IMR-90 (cell line): ENCODE data around the gene TTC39C. TPM values are rescaled to one million over a fixed set of nuclear protein-coding genes. Genes with fewer than 3 reads are reported as not detected.

Source experiments
- ATAC-seq: fragments of 200-7000 bp; cut with Tn5 transposase; 2 replicates; pipeline ENCODE4 v1.9.1; 2020; ENCODE audit warnings: low read depth, mild to moderate bottlenecking, moderate library complexity
- BruUV-seq: library from RNA; stranded (reverse); fragments of 400-500 nt; replicated peaks from 2 replicates; lab custom pipeline; 2021; lab: Mats Ljungman, UMichigan
- CTCF ChIA-PET: fragments of 300-600 bp; formaldehyde crosslinking; extraction: SDS; loops from one replicate; lab custom pipeline; 2021; ENCODE audit warnings: antibody characterized with exemption; lab: Yijun Ruan, JAX
- POLR2A ChIA-PET: fragments of 300-600 bp; sonication (Branson Sonifier 250); formaldehyde crosslinking; loops from one replicate; lab custom pipeline; 2022; ENCODE audit warnings: antibody characterized with exemption; ENCODE audit not compliant: unreplicated experiment; lab: Charles Lee
- DNase-seq: peaks from one replicate; pipeline ENCODE4 v3.0.0; 2013
- H2AFZ ChIP-seq: replicated peaks from 2 replicates; pipeline ENCODE3; 2013; ENCODE audit warnings: low read length, mild to moderate bottlenecking; ENCODE audit not compliant: poor library complexity
- H2AK5ac ChIP-seq: 2 replicates; pipeline ENCODE4 v1.6.1; 2013; ENCODE audit warnings: low read depth, low read length, inconsistent platforms
- H2AK9ac ChIP-seq: replicated peaks from 2 replicates; pipeline ENCODE3; 2013; ENCODE audit warnings: mild to moderate bottlenecking, low read depth, low read length, moderate library complexity; ENCODE audit not compliant: poor library complexity
- H2BK120ac ChIP-seq: 2 replicates; pipeline ENCODE4 v1.6.1; 2013; ENCODE audit warnings: low read depth, low read length, inconsistent platforms
- H2BK15ac ChIP-seq: 3 replicates; pipeline ENCODE4 v1.6.1; 2013; ENCODE audit warnings: low read depth, low read length, inconsistent platforms
- H2BK20ac ChIP-seq: 2 replicates; pipeline ENCODE4 v1.6.1; 2013; ENCODE audit warnings: low read depth, mild to moderate bottlenecking, inconsistent platforms, low read length, moderate library complexity
- H2BK5ac ChIP-seq: 2 replicates; pipeline ENCODE4 v1.6.1; 2013; ENCODE audit warnings: mild to moderate bottlenecking, low read depth, low read length, inconsistent platforms; ENCODE audit not compliant: poor library complexity, severe bottlenecking
- H3K14ac ChIP-seq: replicated peaks from 2 replicates; pipeline ENCODE4 v1.6.1; 2013; ENCODE audit warnings: low read depth, low read length, inconsistent platforms
- H3K18ac ChIP-seq: 2 replicates; pipeline ENCODE4 v1.6.1; 2013; ENCODE audit warnings: low read depth, low read length, control low read depth
- H3K23ac ChIP-seq: 2 replicates; pipeline ENCODE4 v1.6.1; 2013; ENCODE audit warnings: low read depth, low read length, inconsistent platforms
- H3K27ac ChIP-seq: 2 replicates; pipeline ENCODE4 v1.5.1; 2013; ENCODE audit warnings: mild to moderate bottlenecking, control low read depth, low read length; ENCODE audit not compliant: insufficient read depth
- H3K27me3 ChIP-seq: 2 replicates; pipeline ENCODE4 v1.6.1; 2013; ENCODE audit warnings: low read length; ENCODE audit not compliant: control insufficient read depth, insufficient read depth
- H3K36me3 ChIP-seq: 2 replicates; pipeline ENCODE4 v1.6.1; 2013; ENCODE audit warnings: low read length, mixed read lengths; ENCODE audit not compliant: control insufficient read depth, insufficient read depth
- H3K4ac ChIP-seq: 2 replicates; pipeline ENCODE4 v1.6.1; 2013; ENCODE audit warnings: low read depth, low read length, inconsistent platforms
- H3K4me1 ChIP-seq: 2 replicates; pipeline ENCODE4 v1.6.1; 2013; ENCODE audit warnings: low read length, mixed read lengths; ENCODE audit not compliant: control insufficient read depth, insufficient read depth
- H3K4me2 ChIP-seq: 2 replicates; pipeline ENCODE4 v1.6.1; 2013; ENCODE audit warnings: low read depth, mild to moderate bottlenecking, control low read depth, low read length, moderate library complexity
- H3K4me3 ChIP-seq: 2 replicates; pipeline ENCODE4 v1.5.1; 2013; ENCODE audit warnings: low read depth, mild to moderate bottlenecking, control low read depth, low read length, moderate library complexity; ENCODE audit not compliant: insufficient read depth
- H3K56ac ChIP-seq: 2 replicates; pipeline ENCODE4 v1.6.1; 2013; ENCODE audit warnings: low read length, inconsistent platforms; ENCODE audit not compliant: insufficient read depth; ENCODE audit errors: extremely low read depth
- H3K79me1 ChIP-seq, 2 experiments: 2 replicates each; pipeline ENCODE4 v1.6.1; 2013; ENCODE audit warnings: low read length in 2 of 2, inconsistent platforms in 1 of 2, low read depth in 1 of 2
- H3K9ac ChIP-seq: 2 replicates; pipeline ENCODE4 v1.6.1; 2013; ENCODE audit warnings: low read depth, low read length, control low read depth
- H3K9me1 ChIP-seq: 2 replicates; pipeline ENCODE4 v1.6.1; 2013; ENCODE audit warnings: low read length, inconsistent platforms; ENCODE audit not compliant: insufficient read depth
- H3K9me3 ChIP-seq: 2 replicates; pipeline ENCODE4 v1.6.1; 2013; ENCODE audit warnings: low read length; ENCODE audit not compliant: control insufficient read depth, insufficient read depth
- H4K20me1 ChIP-seq: 2 replicates; pipeline ENCODE4 v1.6.1; 2013; ENCODE audit warnings: low read length, inconsistent platforms; ENCODE audit not compliant: insufficient read depth
- H4K5ac ChIP-seq: 2 replicates; pipeline ENCODE4 v1.6.1; 2013; ENCODE audit warnings: mild to moderate bottlenecking, low read depth, low read length, control low read depth
- H4K8ac ChIP-seq, 2 experiments: 2 replicates each; pipeline ENCODE4 v1.6.1; 2013; ENCODE audit warnings: low read depth in 2 of 2, low read length in 2 of 2, control low read depth in 1 of 2, inconsistent platforms in 1 of 2
- H4K91ac ChIP-seq: 2 replicates; pipeline ENCODE4 v1.6.1; 2013; ENCODE audit warnings: low read depth, low read length, inconsistent platforms; ENCODE audit not compliant: insufficient read depth
- CEBPB ChIP-seq: IDR thresholded peaks from 2 replicates; pipeline ENCODE4 v1.6.1; 2012; ENCODE audit warnings: low read depth, low read length, improper control_type of control experiment
- CHD1 ChIP-seq: IDR thresholded peaks from 2 replicates; pipeline ENCODE4 v1.6.1; 2012; ENCODE audit warnings: low read depth, low read length, improper control_type of control experiment
- WGBS, 2 experiments: methylation state at CpG; one replicate each; pipeline versions ENCODE4 v1.1.5 to v1.1.7; 2013; ENCODE audit warnings: missing lambda C conversion rate in 2 of 2; ENCODE audit not compliant: insufficient read length in 1 of 2; ENCODE audit errors: extremely low coverage in 2 of 2; 5-methylcytosine and 5-hydroxymethylcytosine counted together
- dilution Hi-C: fragments of 300-500 bp; cut with HindIII; formaldehyde crosslinking; loops from one replicate; pipeline ENCODE4 v1.14.3; 2018; ENCODE audit warnings: low sequenced_read_pairs; ENCODE audit not compliant: unreplicated experiment
- in situ Hi-C: fragments of 300-500 bp; cut with MboI; formaldehyde crosslinking; loops from 3 replicates; pipeline ENCODE4 v1.14.3; 2019; ENCODE audit warnings: low sequenced_read_pairs, inconsistent platforms, mixed read lengths
- intact Hi-C: fragments of 100-400 bp; cut with micrococcal nuclease; formaldehyde crosslinking; loops from 2 replicates; pipeline ENCODE4 v1.10.0; 2022
- polyA plus RNA-seq, 3 experiments: library from polyadenylated mRNA; depleted of rRNA; stranded (reverse); fragments of >200 nt; gene quantifications; 2 replicates each; pipeline ENCODE4 v1.2.3, GENCODE V29; 2012; ENCODE audit warnings: low replicate concordance in 1 of 3
- total RNA-seq: library from RNA; depleted of rRNA; stranded (reverse); fragments of >200 nt; gene quantifications from 2 replicates; pipeline ENCODE4 v1.2.3, GENCODE V29; 2012
- TF ChIP-seq, protein P1 (sequence below): conservative IDR thresholded peaks from 2 replicates; pipeline ENCODE4 v1.5.1; 2012; ENCODE audit warnings: mild to moderate bottlenecking, low read depth, low read length, improper control_type of control experiment

The TTC39C gene
- total and polyA plus RNA-seq, 2 of the 4 experiments (the other 2 are of a cell fraction) = 8.0 to 20.8 TPM

DNA sequence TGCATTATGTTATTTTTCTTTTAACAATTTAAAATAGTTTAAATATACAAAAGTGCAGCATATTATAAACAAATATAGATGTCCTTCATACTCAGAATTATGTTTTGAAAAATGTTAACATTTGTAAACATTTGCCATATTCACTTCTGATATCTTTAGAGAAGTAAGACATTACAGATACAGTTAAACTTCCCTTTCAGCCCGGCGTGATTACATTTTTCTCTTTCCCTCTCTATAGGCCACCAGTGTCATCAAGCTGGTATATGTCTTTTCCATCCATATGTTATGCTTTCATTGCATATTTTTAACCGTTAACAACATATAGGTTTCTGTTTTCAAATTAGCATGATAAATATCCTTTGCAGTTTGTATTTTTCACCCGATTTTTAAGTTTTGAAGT, 27.1 kb downstream of the TTC39C start:
- no TSS peak for BruUV-seq
- intact Hi-C loops (no loop called here), in situ Hi-C loops (no loop called here), dilution Hi-C loops (no loop called here)
- no peak overlapping the region for H3K27ac ChIP-seq
- H3K27me3 ChIP-seq = no peaks in the 10 kb centered on the region
- no peak overlapping the region for H2BK20ac ChIP-seq
- DNase-seq (no peak), ATAC-seq (no peak)
- H3K9ac ChIP-seq = no peak overlapping the region
- H3K4me1 ChIP-seq = no peaks in the 10 kb centered on the region
- H2AK9ac ChIP-seq = no peak overlapping the region
- H2AK5ac ChIP-seq = no peak overlapping the region
- H2AFZ ChIP-seq = no peak overlapping the region
- peaks cover 40% of the 10 kb centered on the region for H4K20me1 ChIP-seq
- POLR2A ChIA-PET = no interaction called here
- no peak overlapping the region for H3K4me3 ChIP-seq
- no peak overlapping the region for H2BK120ac ChIP-seq
- H4K5ac ChIP-seq = no peak overlapping the region
- WGBS, 2 experiments = no CpG with 5 or more reads among the region's 4 CpGs
- H3K56ac ChIP-seq = no peak overlapping the region
- no peak overlapping the region for H3K18ac ChIP-seq
- no peaks in the 10 kb centered on the region; the same call in 1 of the 2 replicates for H3K9me3 ChIP-seq
- no peak overlapping the region for H2BK5ac ChIP-seq
- CTCF ChIA-PET = interaction anchor here (1.3 kb wide), 1 partner anchor 19 kb away, joined by 3 read pairs; no protein-coding TSS in a partner anchor
- no peak overlapping the region for H4K8ac ChIP-seq
- H3K9me1 ChIP-seq = peaks cover 9% of the 10 kb centered on the region; the same call in 1 of the 2 replicates
- H2BK15ac ChIP-seq = no peak overlapping the region
- no peak overlapping the region for H3K23ac ChIP-seq
- H3K36me3 ChIP-seq = no peaks in the 10 kb centered on the region
- H3K4me2 ChIP-seq = no peak overlapping the region
- no peak overlapping the region for H3K4ac ChIP-seq
- peaks cover 46 to 62% of the 10 kb centered on the region in 2 experiments for H3K79me1 ChIP-seq
- no peak for TF ChIP-seq CEBPB
- TF ChIP-seq CHD1 = no peak
- TF ChIP-seq, protein P1, sequence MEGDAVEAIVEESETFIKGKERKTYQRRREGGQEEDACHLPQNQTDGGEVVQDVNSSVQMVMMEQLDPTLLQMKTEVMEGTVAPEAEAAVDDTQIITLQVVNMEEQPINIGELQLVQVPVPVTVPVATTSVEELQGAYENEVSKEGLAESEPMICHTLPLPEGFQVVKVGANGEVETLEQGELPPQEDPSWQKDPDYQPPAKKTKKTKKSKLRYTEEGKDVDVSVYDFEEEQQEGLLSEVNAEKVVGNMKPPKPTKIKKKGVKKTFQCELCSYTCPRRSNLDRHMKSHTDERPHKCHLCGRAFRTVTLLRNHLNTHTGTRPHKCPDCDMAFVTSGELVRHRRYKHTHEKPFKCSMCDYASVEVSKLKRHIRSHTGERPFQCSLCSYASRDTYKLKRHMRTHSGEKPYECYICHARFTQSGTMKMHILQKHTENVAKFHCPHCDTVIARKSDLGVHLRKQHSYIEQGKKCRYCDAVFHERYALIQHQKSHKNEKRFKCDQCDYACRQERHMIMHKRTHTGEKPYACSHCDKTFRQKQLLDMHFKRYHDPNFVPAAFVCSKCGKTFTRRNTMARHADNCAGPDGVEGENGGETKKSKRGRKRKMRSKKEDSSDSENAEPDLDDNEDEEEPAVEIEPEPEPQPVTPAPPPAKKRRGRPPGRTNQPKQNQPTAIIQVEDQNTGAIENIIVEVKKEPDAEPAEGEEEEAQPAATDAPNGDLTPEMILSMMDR = no peak
- H4K91ac ChIP-seq = no peak overlapping the region
- H3K14ac ChIP-seq = no peak overlapping the region
